GM12878 (cell line): ENCODE results near the gene TFCP2. TPM values are rescaled to one million over a fixed set of nuclear protein-coding genes. Genes with fewer than 3 reads are reported as not detected.

ENCODE experiments used
- CHD4 ChIP-seq: fragments of 200-600 bp; sonication (generic); IDR thresholded peaks from 2 replicates; pipeline ENCODE4 v1.6.1; 2016; ENCODE audit warnings: mild to moderate bottlenecking
- DPF2 ChIP-seq: fragments of 450-650 bp; IDR thresholded peaks from 2 replicates; pipeline ENCODE4 v1.6.1; 2017; ENCODE audit warnings: mild to moderate bottlenecking
- E2F8 ChIP-seq: fragments of 450-650 bp; IDR thresholded peaks from 2 replicates; pipeline ENCODE4 v1.6.1; 2018; ENCODE audit warnings: mild to moderate bottlenecking, low read depth, moderate library complexity; ENCODE audit not compliant: partially characterized antibody
- FOS ChIP-seq: IDR thresholded peaks from 3 replicates; pipeline ENCODE4 v1.6.1; 2011; ENCODE audit warnings: borderline replicate concordance; ENCODE audit not compliant: insufficient read length; ENCODE audit errors: extremely low read depth
- HCFC1 ChIP-seq: fragments of 150-350 bp; IDR thresholded peaks from 2 replicates; pipeline ENCODE4 v1.6.1; 2014; ENCODE audit warnings: low read length
- NFYA ChIP-seq: IDR thresholded peaks from 2 replicates; pipeline ENCODE4 v1.6.1; 2011; ENCODE audit warnings: low read depth, mild to moderate bottlenecking, low read length, improper control_type of control experiment, borderline replicate concordance
- PAX5 ChIP-seq: IDR thresholded peaks from 2 replicates; pipeline ENCODE4 v1.6.1; 2011; ENCODE audit warnings: low read depth, low read length, borderline replicate concordance
- SMC3 ChIP-seq: IDR thresholded peaks from 2 replicates; pipeline ENCODE4 v1.6.1; 2011; ENCODE audit warnings: low read length, improper control_type of control experiment, borderline replicate concordance
- polyA plus RNA-seq, 11 experiments: library from polyadenylated mRNA; depleted of rRNA in 4 of 11; unstranded in 6 of 11; stranded (reverse) in 5 of 11; fragments of >200 nt; fragmentation: Nextera tagmentation in 4 of 11; fragmentation: Illumina TruSeq in 1 of 11; extraction: Ambion mirVana in 4 of 11; extraction: Trizol in 1 of 11; gene quantifications; 1 replicate in 1 of 11; 2 replicates in 10 of 11; pipeline versions ENCODE4 v1.2.1 to v1.2.3, GENCODE V29; 2011 to 2016; ENCODE audit warnings: inconsistent platforms in 2 of 11, missing spikeins in 2 of 11, low read depth in 1 of 11
- small RNA-seq: library from RNA; depleted of rRNA; stranded (forward); fragments of <200 nt; gene quantifications from one replicate; pipeline ENCODE3, GENCODE V24; 2014
- total RNA-seq, 4 experiments: library from RNA; depleted of rRNA in 3 of 4; stranded (reverse); fragments of >200 nt in 3 of 4; fragmentation: Illumina TruSeq in 1 of 4; extraction: Trizol in 1 of 4; gene quantifications; 2 replicates each; pipeline versions ENCODE4 v1.2.1 to v1.2.3, GENCODE V29; 2013 to 2021

Gene TFCP2
- total and polyA plus RNA-seq, 10 of the 15 experiments (the other 5 are each of a cell fraction or from before 2014, with no cell fraction given), result 5.8 to 29.7 (median 14.2) TPM

GRCh38 chr12:51047655-51048540 lies 125.0 kb downstream of the TFCP2 start, which contains the start of gene LETMD1 (continued):
- no peak for TF ChIP-seq FOS
- TF ChIP-seq CHD4, result no peak
- TF ChIP-seq HCFC1, result peak; percentile 33; the same call in 1 of the 2 replicates
- no peak; the same call in 1 of the 2 replicates for TF ChIP-seq NFYA
- TF ChIP-seq PAX5, result peak; percentile 50; the same call in 1 of the 2 replicates
- TF ChIP-seq SMC3, result peak; percentile 65
- peak; percentile 65 for TF ChIP-seq E2F8
- TF ChIP-seq DPF2, result no peak
- TF ChIP-seq, all 136 proteins: peak for 66

Small RNA genes within 50 kb of the gene (small RNA-seq; reads per million reads assigned to genes)
- gene RF00019, result not detected
- not detected for gene RNU6-199P

Other genes starting within 250 kb of the TFCP2 start
Only the 7 nearest of the 10 such genes appear.
- 22.1 and 22.2 TPM in 2 replicates for gene SLC11A2, start 146.8 kb downstream of the TFCP2 start, total RNA-seq (2014; rRNA removed)
- 15.2 and 17.7 TPM in 2 replicates for gene SLC11A2, start 146.8 kb downstream of the TFCP2 start, total RNA-seq (2014; rRNA removed; fragmentation: Illumina TruSeq; extraction: Trizol)
- 13.4 and 19.0 TPM in 2 replicates for gene SLC11A2, start 146.8 kb downstream of the TFCP2 start, total RNA-seq (2021)
- 27.5 and 29.4 TPM in 2 replicates for gene SLC11A2, start 146.8 kb downstream of the TFCP2 start, polyA plus RNA-seq (2011; rRNA removed)
- gene SLC11A2, start 146.8 kb downstream of the TFCP2 start, polyA plus RNA-seq (2014; fragmentation: Illumina TruSeq; extraction: Trizol), result 15.1 and 21.3 TPM in 2 replicates
- 1 to 10 TPM; 6.2 to 9.0 TPM for gene SLC11A2, start 146.8 kb downstream of the TFCP2 start, polyA plus RNA-seq (2014; fragmentation: Nextera tagmentation; extraction: Ambion mirVana)
- gene SLC11A2, start 146.8 kb downstream of the TFCP2 start, polyA plus RNA-seq (2014; rRNA removed), result 16.0 and 19.3 TPM in 2 replicates
- 10 to 100 TPM; 14.5 to 15.9 TPM for gene SLC11A2, start 146.8 kb downstream of the TFCP2 start, polyA plus RNA-seq (2016; fragmentation: Nextera tagmentation; extraction: Ambion mirVana)
- 59.9 and 72.0 TPM in 2 replicates for gene LETMD1, start 124.8 kb downstream of the TFCP2 start, total RNA-seq (2014; rRNA removed)
- 54.9 and 58.3 TPM in 2 replicates for gene LETMD1, start 124.8 kb downstream of the TFCP2 start, total RNA-seq (2014; rRNA removed; fragmentation: Illumina TruSeq; extraction: Trizol)
- 44.7 and 48.1 TPM in 2 replicates for gene LETMD1, start 124.8 kb downstream of the TFCP2 start, total RNA-seq (2021)
- 115 and 116 TPM in 2 replicates for gene LETMD1, start 124.8 kb downstream of the TFCP2 start, polyA plus RNA-seq (2011; rRNA removed)
- 91.2 and 91.8 TPM in 2 replicates for gene LETMD1, start 124.8 kb downstream of the TFCP2 start, polyA plus RNA-seq (2014; fragmentation: Illumina TruSeq; extraction: Trizol)
- gene LETMD1, start 124.8 kb downstream of the TFCP2 start, polyA plus RNA-seq (2014; fragmentation: Nextera tagmentation; extraction: Ambion mirVana), result 10 to 100 TPM; 36.5 to 37.1 TPM
- 79.0 and 82.6 TPM in 2 replicates for gene LETMD1, start 124.8 kb downstream of the TFCP2 start, polyA plus RNA-seq (2014; rRNA removed)
- 10 to 100 TPM; 30.3 to 33.7 TPM for gene LETMD1, start 124.8 kb downstream of the TFCP2 start, polyA plus RNA-seq (2016; fragmentation: Nextera tagmentation; extraction: Ambion mirVana)
- gene CSRNP2, start 89.5 kb downstream of the TFCP2 start, total RNA-seq (2014; rRNA removed), result 7.9 and 8.3 TPM in 2 replicates
- gene CSRNP2, start 89.5 kb downstream of the TFCP2 start, total RNA-seq (2014; rRNA removed; fragmentation: Illumina TruSeq; extraction: Trizol), result 4.4 and 5.0 TPM in 2 replicates
- gene CSRNP2, start 89.5 kb downstream of the TFCP2 start, total RNA-seq (2021), result 9.9 and 12.1 TPM in 2 replicates
- 5.6 and 6.4 TPM in 2 replicates for gene CSRNP2, start 89.5 kb downstream of the TFCP2 start, polyA plus RNA-seq (2011; rRNA removed)
- 7.8 and 8.8 TPM in 2 replicates for gene CSRNP2, start 89.5 kb downstream of the TFCP2 start, polyA plus RNA-seq (2014; fragmentation: Illumina TruSeq; extraction: Trizol)
- 1 to 10 TPM; 1.2 to 1.4 TPM for gene CSRNP2, start 89.5 kb downstream of the TFCP2 start, polyA plus RNA-seq (2014; fragmentation: Nextera tagmentation; extraction: Ambion mirVana)
- 6.1 and 8.1 TPM in 2 replicates for gene CSRNP2, start 89.5 kb downstream of the TFCP2 start, polyA plus RNA-seq (2014; rRNA removed)
- 1 to 10 TPM; 4.8 to 6.9 TPM for gene CSRNP2, start 89.5 kb downstream of the TFCP2 start, polyA plus RNA-seq (2016; fragmentation: Nextera tagmentation; extraction: Ambion mirVana)
- gene POU6F1, start 44.9 kb upstream of the TFCP2 start, total RNA-seq (2014; rRNA removed), result 2.3 and 2.5 TPM in 2 replicates
- 0.83 and 1.0 TPM in 2 replicates for gene POU6F1, start 44.9 kb upstream of the TFCP2 start, total RNA-seq (2014; rRNA removed; fragmentation: Illumina TruSeq; extraction: Trizol)
- gene POU6F1, start 44.9 kb upstream of the TFCP2 start, total RNA-seq (2021), result 4.2 and 4.3 TPM in 2 replicates
- gene POU6F1, start 44.9 kb upstream of the TFCP2 start, polyA plus RNA-seq (2011; rRNA removed), result 0.46 and 1.2 TPM in 2 replicates
- 0.87 and 1.1 TPM in 2 replicates for gene POU6F1, start 44.9 kb upstream of the TFCP2 start, polyA plus RNA-seq (2014; fragmentation: Illumina TruSeq; extraction: Trizol)
- gene POU6F1, start 44.9 kb upstream of the TFCP2 start, polyA plus RNA-seq (2014; fragmentation: Nextera tagmentation; extraction: Ambion mirVana), result under 1 TPM; 0.26 to 0.31 TPM
- gene POU6F1, start 44.9 kb upstream of the TFCP2 start, polyA plus RNA-seq (2014; rRNA removed), result 2.2 TPM in 2 replicates
- gene POU6F1, start 44.9 kb upstream of the TFCP2 start, polyA plus RNA-seq (2016; fragmentation: Nextera tagmentation; extraction: Ambion mirVana), result 1 to 10 TPM in 1 of 2 experiments, under 1 TPM in 1; 0.86 to 1.4 TPM
- 84.2 and 85.2 TPM in 2 replicates for gene DAZAP2, start 65.7 kb upstream of the TFCP2 start, total RNA-seq (2014; rRNA removed)
- gene DAZAP2, start 65.7 kb upstream of the TFCP2 start, total RNA-seq (2014; rRNA removed; fragmentation: Illumina TruSeq; extraction: Trizol), result 94.3 and 94.8 TPM in 2 replicates
- gene DAZAP2, start 65.7 kb upstream of the TFCP2 start, total RNA-seq (2021), result 71.0 and 83.1 TPM in 2 replicates
- 228 and 267 TPM in 2 replicates for gene DAZAP2, start 65.7 kb upstream of the TFCP2 start, polyA plus RNA-seq (2011; rRNA removed)
- 170 and 209 TPM in 2 replicates for gene DAZAP2, start 65.7 kb upstream of the TFCP2 start, polyA plus RNA-seq (2014; fragmentation: Illumina TruSeq; extraction: Trizol)
- 100 to 1,000 TPM; 197 to 222 TPM for gene DAZAP2, start 65.7 kb upstream of the TFCP2 start, polyA plus RNA-seq (2014; fragmentation: Nextera tagmentation; extraction: Ambion mirVana)
- gene DAZAP2, start 65.7 kb upstream of the TFCP2 start, polyA plus RNA-seq (2014; rRNA removed), result 162 and 183 TPM in 2 replicates
- gene DAZAP2, start 65.7 kb upstream of the TFCP2 start, polyA plus RNA-seq (2016; fragmentation: Nextera tagmentation; extraction: Ambion mirVana), result 100 to 1,000 TPM; 132 to 147 TPM
- gene SMAGP, start 97.3 kb upstream of the TFCP2 start, total RNA-seq (2014; rRNA removed), result 1.7 and 3.0 TPM in 2 replicates
- 2.6 and 3.2 TPM in 2 replicates for gene SMAGP, start 97.3 kb upstream of the TFCP2 start, total RNA-seq (2014; rRNA removed; fragmentation: Illumina TruSeq; extraction: Trizol)
- gene SMAGP, start 97.3 kb upstream of the TFCP2 start, total RNA-seq (2021), result 3.1 and 4.0 TPM in 2 replicates
- 0.26 and 0.42 TPM in 2 replicates for gene SMAGP, start 97.3 kb upstream of the TFCP2 start, polyA plus RNA-seq (2011; rRNA removed)
- 7.1 and 8.1 TPM in 2 replicates for gene SMAGP, start 97.3 kb upstream of the TFCP2 start, polyA plus RNA-seq (2014; fragmentation: Illumina TruSeq; extraction: Trizol)
- gene SMAGP, start 97.3 kb upstream of the TFCP2 start, polyA plus RNA-seq (2014; fragmentation: Nextera tagmentation; extraction: Ambion mirVana), result 1 to 10 TPM; 5.3 to 6.3 TPM
- gene SMAGP, start 97.3 kb upstream of the TFCP2 start, polyA plus RNA-seq (2014; rRNA removed), result 3.9 and 4.9 TPM in 2 replicates
- gene SMAGP, start 97.3 kb upstream of the TFCP2 start, polyA plus RNA-seq (2016; fragmentation: Nextera tagmentation; extraction: Ambion mirVana), result 1 to 10 TPM; 3.8 to 4.5 TPM
- gene BIN2, start 151.0 kb upstream of the TFCP2 start, total RNA-seq (2014; rRNA removed), result 31.4 and 31.6 TPM in 2 replicates
- 30.0 and 32.6 TPM in 2 replicates for gene BIN2, start 151.0 kb upstream of the TFCP2 start, total RNA-seq (2014; rRNA removed; fragmentation: Illumina TruSeq; extraction: Trizol)
- gene BIN2, start 151.0 kb upstream of the TFCP2 start, total RNA-seq (2021), result 26.5 and 28.1 TPM in 2 replicates
- 22.8 and 24.6 TPM in 2 replicates for gene BIN2, start 151.0 kb upstream of the TFCP2 start, polyA plus RNA-seq (2011; rRNA removed)
- gene BIN2, start 151.0 kb upstream of the TFCP2 start, polyA plus RNA-seq (2014; fragmentation: Illumina TruSeq; extraction: Trizol), result 38.3 and 42.3 TPM in 2 replicates
- 10 to 100 TPM in 1 of 2 experiments, 1 to 10 TPM in 1; 8.6 to 10.0 TPM for gene BIN2, start 151.0 kb upstream of the TFCP2 start, polyA plus RNA-seq (2014; fragmentation: Nextera tagmentation; extraction: Ambion mirVana)
- 36.2 and 36.4 TPM in 2 replicates for gene BIN2, start 151.0 kb upstream of the TFCP2 start, polyA plus RNA-seq (2014; rRNA removed)
- gene BIN2, start 151.0 kb upstream of the TFCP2 start, polyA plus RNA-seq (2016; fragmentation: Nextera tagmentation; extraction: Ambion mirVana), result 10 to 100 TPM; 42.7 to 42.9 TPM